Measurements from ENCODE around the gene SCUBE2. TPM values are rescaled to one million over a fixed set of nuclear protein-coding genes. Genes with fewer than 3 reads are reported as not detected.

Gene SCUBE2
- total and polyA plus RNA-seq, 4 donors, result 0.14 to 1.4 (median 0.42) TPM; not detected in 1

DNA sequence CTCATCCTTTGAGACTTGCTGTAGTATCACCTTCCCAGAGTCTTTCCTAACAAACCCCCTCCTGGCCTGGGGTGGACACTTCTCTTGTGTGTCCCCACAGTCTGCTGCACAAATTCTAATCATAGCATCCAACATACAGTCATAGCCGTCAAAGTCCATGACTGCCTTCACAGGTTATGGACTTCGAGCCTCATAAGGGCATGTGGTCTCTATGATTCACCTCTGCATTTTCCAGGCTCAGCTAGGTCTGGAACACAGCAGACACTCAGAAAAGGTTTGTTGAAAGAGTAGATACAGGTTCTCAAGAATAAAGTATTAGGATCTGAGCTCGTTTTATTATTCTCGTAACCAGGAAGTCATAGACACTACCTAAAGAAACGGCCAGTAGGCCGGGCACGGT is 13.2 kb upstream of the SCUBE2 start:
- DNase-seq (ENCODE audit: low spot score), result no peak
- WGBS, result 94% methylated on average over 7 of the region's 7 CpGs
- no peak overlapping the region for H3K4me3 ChIP-seq (ENCODE audit: low read depth in 1 of 3, low read length in 3 of 3)

More for the DNA sequence above, 13.2 kb upstream of the SCUBE2 start:
- Histone ChIP-seq H3K4me1 (ENCODE audit: control insufficient read depth in 4 of 4, insufficient read depth in 4 of 4, low read length in 3 of 4) (no peaks in the 10 kb centered on the region), H3K36me3 (ENCODE audit: control insufficient read depth in 4 of 4, insufficient read depth in 3 of 4, low read depth in 1 of 4, low read length in 3 of 4) (no peaks in the 10 kb centered on the region), H3K9ac (ENCODE audit: low read depth in 1 of 2, low read length in 2 of 2) (no peak overlapping the region), H3K27ac (ENCODE audit: low read depth in 1 of 2, low read length in 2 of 2) (no peak overlapping the region), H3K27me3 (ENCODE audit: control insufficient read depth in 4 of 4, insufficient read depth in 4 of 4, low read length in 3 of 4) (no peaks in the 10 kb centered on the region), H3K9me3 (ENCODE audit: control insufficient read depth in 4 of 4, low read length in 3 of 4) (no peaks in the 10 kb centered on the region)
- TF ChIP-seq EGR1 (IDR thresholded peaks at IDR 0.05; ENCODE audit: low read depth in 2 of 2) (no peak), YY1 (IDR thresholded peaks at IDR 0.05) (no peak), NR2F2 (IDR thresholded peaks at IDR 0.05) (no peak), HNF4A (conservative IDR thresholded peaks at IDR 0.05) (no peak), HNF4G (IDR thresholded peaks at IDR 0.05) (no peak), RAD21 (IDR thresholded peaks at IDR 0.05) (no peak), RXRA (IDR thresholded peaks at IDR 0.05) (no peak), GABPA (IDR thresholded peaks at IDR 0.05 in 1 of 2, conservative IDR thresholded peaks at IDR 0.05 in 1 of 2) (no peak), JUND (IDR thresholded peaks at IDR 0.05) (no peak), SP1 (IDR thresholded peaks at IDR 0.05) (no peak), FOXA1 (IDR thresholded peaks at IDR 0.05) (no peak), FOXA2 (IDR thresholded peaks at IDR 0.05) (no peak), TAF1 (conservative IDR thresholded peaks at IDR 0.05) (no peak)
- TF ChIP-seq, protein P1, sequence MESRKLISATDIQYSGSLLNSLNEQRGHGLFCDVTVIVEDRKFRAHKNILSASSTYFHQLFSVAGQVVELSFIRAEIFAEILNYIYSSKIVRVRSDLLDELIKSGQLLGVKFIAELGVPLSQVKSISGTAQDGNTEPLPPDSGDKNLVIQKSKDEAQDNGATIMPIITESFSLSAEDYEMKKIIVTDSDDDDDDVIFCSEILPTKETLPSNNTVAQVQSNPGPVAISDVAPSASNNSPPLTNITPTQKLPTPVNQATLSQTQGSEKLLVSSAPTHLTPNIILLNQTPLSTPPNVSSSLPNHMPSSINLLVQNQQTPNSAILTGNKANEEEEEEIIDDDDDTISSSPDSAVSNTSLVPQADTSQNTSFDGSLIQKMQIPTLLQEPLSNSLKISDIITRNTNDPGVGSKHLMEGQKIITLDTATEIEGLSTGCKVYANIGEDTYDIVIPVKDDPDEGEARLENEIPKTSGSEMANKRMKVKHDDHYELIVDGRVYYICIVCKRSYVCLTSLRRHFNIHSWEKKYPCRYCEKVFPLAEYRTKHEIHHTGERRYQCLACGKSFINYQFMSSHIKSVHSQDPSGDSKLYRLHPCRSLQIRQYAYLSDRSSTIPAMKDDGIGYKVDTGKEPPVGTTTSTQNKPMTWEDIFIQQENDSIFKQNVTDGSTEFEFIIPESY (IDR thresholded peaks at IDR 0.05), result no peak
- TF ChIP-seq, protein P2, sequence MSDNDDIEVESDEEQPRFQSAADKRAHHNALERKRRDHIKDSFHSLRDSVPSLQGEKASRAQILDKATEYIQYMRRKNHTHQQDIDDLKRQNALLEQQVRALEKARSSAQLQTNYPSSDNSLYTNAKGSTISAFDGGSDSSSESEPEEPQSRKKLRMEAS (IDR thresholded peaks at IDR 0.05), result no peak
- TF ChIP-seq, protein P3, sequence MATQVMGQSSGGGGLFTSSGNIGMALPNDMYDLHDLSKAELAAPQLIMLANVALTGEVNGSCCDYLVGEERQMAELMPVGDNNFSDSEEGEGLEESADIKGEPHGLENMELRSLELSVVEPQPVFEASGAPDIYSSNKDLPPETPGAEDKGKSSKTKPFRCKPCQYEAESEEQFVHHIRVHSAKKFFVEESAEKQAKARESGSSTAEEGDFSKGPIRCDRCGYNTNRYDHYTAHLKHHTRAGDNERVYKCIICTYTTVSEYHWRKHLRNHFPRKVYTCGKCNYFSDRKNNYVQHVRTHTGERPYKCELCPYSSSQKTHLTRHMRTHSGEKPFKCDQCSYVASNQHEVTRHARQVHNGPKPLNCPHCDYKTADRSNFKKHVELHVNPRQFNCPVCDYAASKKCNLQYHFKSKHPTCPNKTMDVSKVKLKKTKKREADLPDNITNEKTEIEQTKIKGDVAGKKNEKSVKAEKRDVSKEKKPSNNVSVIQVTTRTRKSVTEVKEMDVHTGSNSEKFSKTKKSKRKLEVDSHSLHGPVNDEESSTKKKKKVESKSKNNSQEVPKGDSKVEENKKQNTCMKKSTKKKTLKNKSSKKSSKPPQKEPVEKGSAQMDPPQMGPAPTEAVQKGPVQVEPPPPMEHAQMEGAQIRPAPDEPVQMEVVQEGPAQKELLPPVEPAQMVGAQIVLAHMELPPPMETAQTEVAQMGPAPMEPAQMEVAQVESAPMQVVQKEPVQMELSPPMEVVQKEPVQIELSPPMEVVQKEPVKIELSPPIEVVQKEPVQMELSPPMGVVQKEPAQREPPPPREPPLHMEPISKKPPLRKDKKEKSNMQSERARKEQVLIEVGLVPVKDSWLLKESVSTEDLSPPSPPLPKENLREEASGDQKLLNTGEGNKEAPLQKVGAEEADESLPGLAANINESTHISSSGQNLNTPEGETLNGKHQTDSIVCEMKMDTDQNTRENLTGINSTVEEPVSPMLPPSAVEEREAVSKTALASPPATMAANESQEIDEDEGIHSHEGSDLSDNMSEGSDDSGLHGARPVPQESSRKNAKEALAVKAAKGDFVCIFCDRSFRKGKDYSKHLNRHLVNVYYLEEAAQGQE (IDR thresholded peaks at IDR 0.05), result no peak
- TF ChIP-seq, protein P4, sequence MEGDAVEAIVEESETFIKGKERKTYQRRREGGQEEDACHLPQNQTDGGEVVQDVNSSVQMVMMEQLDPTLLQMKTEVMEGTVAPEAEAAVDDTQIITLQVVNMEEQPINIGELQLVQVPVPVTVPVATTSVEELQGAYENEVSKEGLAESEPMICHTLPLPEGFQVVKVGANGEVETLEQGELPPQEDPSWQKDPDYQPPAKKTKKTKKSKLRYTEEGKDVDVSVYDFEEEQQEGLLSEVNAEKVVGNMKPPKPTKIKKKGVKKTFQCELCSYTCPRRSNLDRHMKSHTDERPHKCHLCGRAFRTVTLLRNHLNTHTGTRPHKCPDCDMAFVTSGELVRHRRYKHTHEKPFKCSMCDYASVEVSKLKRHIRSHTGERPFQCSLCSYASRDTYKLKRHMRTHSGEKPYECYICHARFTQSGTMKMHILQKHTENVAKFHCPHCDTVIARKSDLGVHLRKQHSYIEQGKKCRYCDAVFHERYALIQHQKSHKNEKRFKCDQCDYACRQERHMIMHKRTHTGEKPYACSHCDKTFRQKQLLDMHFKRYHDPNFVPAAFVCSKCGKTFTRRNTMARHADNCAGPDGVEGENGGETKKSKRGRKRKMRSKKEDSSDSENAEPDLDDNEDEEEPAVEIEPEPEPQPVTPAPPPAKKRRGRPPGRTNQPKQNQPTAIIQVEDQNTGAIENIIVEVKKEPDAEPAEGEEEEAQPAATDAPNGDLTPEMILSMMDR (IDR thresholded peaks at IDR 0.05; ENCODE audit: low read depth, low read length, missing input control), result no peak
- TF ChIP-seq, protein P5, sequence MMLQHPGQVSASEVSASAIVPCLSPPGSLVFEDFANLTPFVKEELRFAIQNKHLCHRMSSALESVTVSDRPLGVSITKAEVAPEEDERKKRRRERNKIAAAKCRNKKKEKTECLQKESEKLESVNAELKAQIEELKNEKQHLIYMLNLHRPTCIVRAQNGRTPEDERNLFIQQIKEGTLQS (IDR thresholded peaks at IDR 0.05), result no peak
